22Rv1 (cell line): ENCODE measurements around the gene CAPN8.

ENCODE experiments used
- ZFX ChIP-seq: fragments of 450-650 bp; IDR thresholded peaks from 2 replicates; pipeline ENCODE4 v1.6.1; 2017; ENCODE audit warnings: antibody characterized with exemption, borderline replicate concordance
- TF ChIP-seq, protein P1 (sequence below): fragments of 450-650 bp; IDR thresholded peaks from 2 replicates; pipeline ENCODE4 v1.5.1; 2017; ENCODE audit warnings: mild to moderate bottlenecking

DNA sequence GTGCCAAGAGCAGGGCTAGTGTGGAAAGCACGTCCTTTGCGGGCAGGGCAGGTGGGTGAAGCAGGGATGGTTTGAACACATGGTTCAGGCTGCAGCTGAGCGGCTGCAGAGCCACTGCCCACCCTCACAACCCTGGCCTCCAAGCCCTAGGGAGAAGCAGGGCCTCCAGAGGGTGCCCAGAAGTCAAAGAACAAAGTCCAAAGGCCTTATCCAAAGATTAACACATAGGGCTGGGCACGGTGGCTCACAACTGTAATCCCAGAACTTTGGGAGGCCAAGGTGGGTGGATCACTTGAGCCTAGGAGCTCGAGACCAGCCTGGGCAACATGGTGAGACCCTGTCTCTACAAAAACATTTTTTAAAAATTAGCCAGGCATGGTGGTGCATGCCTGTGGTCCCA lies 46.8 kb downstream of the CAPN8 start:
- TF ChIP-seq, protein P1, sequence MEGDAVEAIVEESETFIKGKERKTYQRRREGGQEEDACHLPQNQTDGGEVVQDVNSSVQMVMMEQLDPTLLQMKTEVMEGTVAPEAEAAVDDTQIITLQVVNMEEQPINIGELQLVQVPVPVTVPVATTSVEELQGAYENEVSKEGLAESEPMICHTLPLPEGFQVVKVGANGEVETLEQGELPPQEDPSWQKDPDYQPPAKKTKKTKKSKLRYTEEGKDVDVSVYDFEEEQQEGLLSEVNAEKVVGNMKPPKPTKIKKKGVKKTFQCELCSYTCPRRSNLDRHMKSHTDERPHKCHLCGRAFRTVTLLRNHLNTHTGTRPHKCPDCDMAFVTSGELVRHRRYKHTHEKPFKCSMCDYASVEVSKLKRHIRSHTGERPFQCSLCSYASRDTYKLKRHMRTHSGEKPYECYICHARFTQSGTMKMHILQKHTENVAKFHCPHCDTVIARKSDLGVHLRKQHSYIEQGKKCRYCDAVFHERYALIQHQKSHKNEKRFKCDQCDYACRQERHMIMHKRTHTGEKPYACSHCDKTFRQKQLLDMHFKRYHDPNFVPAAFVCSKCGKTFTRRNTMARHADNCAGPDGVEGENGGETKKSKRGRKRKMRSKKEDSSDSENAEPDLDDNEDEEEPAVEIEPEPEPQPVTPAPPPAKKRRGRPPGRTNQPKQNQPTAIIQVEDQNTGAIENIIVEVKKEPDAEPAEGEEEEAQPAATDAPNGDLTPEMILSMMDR: no peak
- no peak for TF ChIP-seq ZFX
